Skeletal muscle tissue (tissue), 4 donors: ENCODE data around the gene BRAT1. TPM values are rescaled to one million over a fixed set of nuclear protein-coding genes. Genes with fewer than 3 reads are reported as not detected.

Source experiments
- H3K27ac ChIP-seq: one replicate; pipeline ENCODE4 v1.7.0; 2013; ENCODE audit warnings: mild to moderate bottlenecking, low read depth, low read length, inconsistent platforms
- H3K27me3 ChIP-seq, 3 donors: one replicate each; pipeline ENCODE4 v1.7.0; 2013; ENCODE audit warnings: low read length in 3 of 3; ENCODE audit not compliant: control insufficient read depth in 3 of 3, insufficient read depth in 3 of 3
- H3K36me3 ChIP-seq, 3 donors: one replicate each; pipeline ENCODE4 v1.7.0; 2013; ENCODE audit warnings: low read length in 3 of 3; ENCODE audit not compliant: control insufficient read depth in 3 of 3, insufficient read depth in 3 of 3
- H3K4me1 ChIP-seq, 3 donors: one replicate each; pipeline ENCODE4 v1.7.0; 2013; ENCODE audit warnings: low read length in 3 of 3, mild to moderate bottlenecking in 3 of 3; ENCODE audit not compliant: control insufficient read depth in 3 of 3, insufficient read depth in 3 of 3
- H3K4me3 ChIP-seq, 3 donors: one replicate each; pipeline ENCODE4 v1.7.0; 2013; ENCODE audit warnings: low read length in 3 of 3
- H3K9ac ChIP-seq, 3 donors: one replicate each; pipeline ENCODE4 v1.7.0; 2013; ENCODE audit warnings: low read length in 3 of 3, mild to moderate bottlenecking in 3 of 3, moderate library complexity in 2 of 3, low read depth in 1 of 3
- H3K9me3 ChIP-seq, 3 donors: one replicate each; pipeline ENCODE4 v1.7.0; 2013; ENCODE audit warnings: low read length in 3 of 3; ENCODE audit not compliant: control insufficient read depth in 3 of 3
- total RNA-seq: library from RNA; depleted of rRNA; stranded (reverse); fragments of >200 nt; gene quantifications from one replicate; pipeline ENCODE4 v1.2.3, GENCODE V29; 2014
- donor health status: Osteomylitis.

BRAT1 gene
- total RNA-seq, 1 donor from 2014 or later: 18.3 TPM

DNA sequence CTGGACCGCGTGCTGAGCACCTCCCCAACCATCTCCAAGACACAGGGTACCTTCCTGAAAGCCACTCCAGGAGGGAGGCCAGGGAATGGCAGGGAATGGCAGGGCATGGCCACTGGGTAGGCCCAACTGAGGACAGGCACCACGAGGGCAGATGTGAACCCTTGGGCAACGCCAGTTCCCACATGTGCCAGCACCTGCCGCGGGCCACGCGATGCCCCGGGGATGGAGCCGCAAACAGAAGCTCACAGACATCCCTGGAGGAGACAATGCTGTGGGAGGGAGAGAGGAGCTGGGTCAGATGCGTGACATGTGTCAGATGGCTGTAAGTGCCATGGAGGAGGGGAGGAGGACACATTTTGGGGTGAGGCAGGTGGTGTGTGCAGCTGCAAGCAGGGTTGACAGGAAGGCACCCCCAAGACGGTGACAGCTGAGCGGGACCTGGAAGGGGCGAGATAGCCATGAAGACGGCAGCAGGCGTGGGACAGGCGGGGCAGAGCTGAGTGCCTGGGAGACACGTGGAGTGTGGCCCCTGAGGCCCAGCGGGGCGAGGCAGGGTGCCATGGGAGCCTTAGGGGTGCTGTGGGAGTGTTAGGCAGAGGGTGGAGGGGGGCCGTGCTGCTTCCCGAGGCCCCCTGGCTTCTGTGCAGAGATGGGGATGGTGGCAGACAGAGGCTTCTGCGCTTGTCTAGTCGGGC lies 31.1 kb upstream of the BRAT1 start:
- no peak overlapping the region for H3K27ac ChIP-seq
- H3K27me3 ChIP-seq: no peaks in the 10 kb centered on the region
- H3K4me3 ChIP-seq: no peak overlapping the region
- no peak overlapping the region for H3K9ac ChIP-seq
- H3K36me3 ChIP-seq: peaks cover 18 to 23% (median 21%) of the 10 kb centered on the region in 3 donors
- no peaks in the 10 kb centered on the region for H3K4me1 ChIP-seq
- H3K9me3 ChIP-seq: no peaks in the 10 kb centered on the region

GRCh38 chr7:2585446-2585845 lies 30.1 kb upstream of the BRAT1 start:
- Histone ChIP-seq H3K9me3 (no peaks in the 10 kb centered on the region), H3K27me3 (no peaks in the 10 kb centered on the region), H3K36me3 (peaks cover 16 to 23% (median 19%) of the 10 kb centered on the region in 3 donors), H3K4me1 (no peaks in the 10 kb centered on the region), H3K9ac (no peak overlapping the region), H3K27ac (no peak overlapping the region), H3K4me3 (no peak overlapping the region)

DNA sequence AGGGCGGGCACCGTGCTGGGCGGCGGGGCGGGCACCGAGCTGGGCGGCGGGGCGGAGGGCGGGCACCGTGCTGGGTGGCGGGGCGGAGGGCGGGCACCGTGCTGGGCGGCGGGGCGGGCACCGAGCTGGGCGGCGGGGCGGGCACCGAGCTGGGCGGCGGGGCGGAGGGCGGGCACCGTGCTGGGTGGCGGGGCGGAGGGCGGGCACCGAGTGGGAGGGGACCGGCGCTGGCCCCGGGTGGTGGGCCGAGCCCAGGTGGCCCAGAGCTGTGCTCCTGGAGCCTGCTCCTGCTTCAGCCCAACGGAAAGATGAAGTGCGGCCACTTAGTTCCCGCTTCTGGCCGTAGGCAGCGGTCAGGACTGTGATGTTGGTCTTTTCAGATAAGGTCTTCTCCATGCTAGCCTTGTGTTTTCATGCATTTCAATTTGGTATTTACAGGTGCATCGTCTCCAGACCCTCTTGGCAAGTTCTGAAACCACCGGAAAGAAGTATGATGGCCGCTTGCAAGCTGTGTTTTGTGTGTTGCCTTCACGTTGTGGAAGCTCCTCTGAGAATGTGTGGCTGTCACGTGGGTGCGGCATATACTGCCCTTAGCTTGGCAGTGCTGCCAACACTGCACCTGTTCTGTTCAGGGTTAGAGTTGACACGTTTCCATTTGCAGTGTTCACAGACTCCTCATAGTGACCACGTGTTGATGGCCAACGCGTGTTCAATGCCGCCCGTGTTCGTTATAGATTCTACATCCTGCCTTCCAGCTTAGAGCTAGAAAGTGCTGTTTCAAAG lies 28.7 kb upstream of the BRAT1 start:
- Histone ChIP-seq H3K9me3 (no peaks in the 10 kb centered on the region), H3K4me3 (no peak overlapping the region), H3K4me1 (no peaks in the 10 kb centered on the region), H3K36me3 (peaks cover 18 to 23% (median 19%) of the 10 kb centered on the region in 3 donors), H3K27ac (no peak overlapping the region), H3K27me3 (no peaks in the 10 kb centered on the region), H3K9ac (no peak overlapping the region)

GRCh38 chr7:2582006-2582735 lies 26.8 kb upstream of the BRAT1 start:
- Histone ChIP-seq H3K9ac (no peak overlapping the region), H3K27me3 (no peaks in the 10 kb centered on the region), H3K4me3 (no peak overlapping the region), H3K27ac (no peak overlapping the region), H3K36me3 (peaks cover 13 to 28% (median 16%) of the 10 kb centered on the region in 3 donors), H3K9me3 (no peaks in the 10 kb centered on the region), H3K4me1 (no peaks in the 10 kb centered on the region)

- H3K36me3 ChIP-seq: peaks cover 10 to 23% (median 16%) of the 10 kb centered on the region in 3 donors
- H3K4me1 ChIP-seq: no peaks in the 10 kb centered on the region
- no peak overlapping the region for H3K27ac ChIP-seq
- H3K4me3 ChIP-seq: no peak overlapping the region
- H3K27me3 ChIP-seq: no peaks in the 10 kb centered on the region
- no peaks in the 10 kb centered on the region for H3K9me3 ChIP-seq
- H3K9ac ChIP-seq: no peak overlapping the region
Observed at GRCh38 chr7:2580636-2581035, 25.3 kb upstream of the BRAT1 start.

GRCh38 chr7:2577914-2578680 lies 22.8 kb upstream of the BRAT1 start:
- no peaks in the 10 kb centered on the region for H3K27me3 ChIP-seq
- H3K27ac ChIP-seq: no peak overlapping the region
- peaks cover 16 to 17% (median 17%) of the 10 kb centered on the region in 3 donors for H3K36me3 ChIP-seq
- no peaks in the 10 kb centered on the region for H3K9me3 ChIP-seq
- no peak overlapping the region for H3K9ac ChIP-seq
- H3K4me1 ChIP-seq: no peaks in the 10 kb centered on the region
- no peak overlapping the region for H3K4me3 ChIP-seq

- no peaks in the 10 kb centered on the region for H3K9me3 ChIP-seq
- H3K36me3 ChIP-seq: peaks cover 16 to 22% (median 21%) of the 10 kb centered on the region in 3 donors
- H3K27me3 ChIP-seq: no peaks in the 10 kb centered on the region
- H3K4me1 ChIP-seq: no peaks in the 10 kb centered on the region
- H3K4me3 ChIP-seq: no peak overlapping the region
- H3K9ac ChIP-seq: no peak overlapping the region
- no peak overlapping the region for H3K27ac ChIP-seq
Observed at GRCh38 chr7:2576742-2577491, 21.6 kb upstream of the BRAT1 start.

DNA sequence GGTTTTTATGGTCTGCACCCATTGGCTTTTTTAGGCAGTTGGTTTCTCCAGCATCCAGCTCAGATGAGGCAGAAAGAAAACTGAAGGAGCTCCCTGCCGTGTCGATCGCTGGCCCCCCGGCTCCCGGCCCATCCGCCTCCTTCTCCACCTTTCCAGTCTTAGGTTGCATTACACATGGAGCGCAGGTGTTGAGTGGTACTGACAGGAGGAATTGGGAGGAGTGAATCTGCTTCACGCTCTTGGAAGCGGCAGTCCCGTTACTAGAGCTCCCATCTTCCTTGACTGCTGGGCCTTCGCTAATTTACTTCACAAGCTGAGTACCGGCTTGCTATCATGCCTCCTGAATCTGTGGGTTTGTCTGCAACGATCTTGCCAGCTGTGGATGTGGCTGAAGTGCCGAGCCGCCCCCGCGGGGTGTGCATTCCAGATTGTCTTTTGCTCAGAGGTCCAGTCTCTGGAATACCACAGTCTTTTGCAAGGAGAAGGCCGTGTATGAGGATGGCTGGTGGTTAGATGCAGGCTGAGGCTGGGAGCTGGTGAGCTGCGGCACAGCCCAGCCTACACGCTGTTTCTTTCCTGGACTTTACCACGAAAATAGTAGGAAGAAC lies 20.5 kb upstream of the BRAT1 start:
- Histone ChIP-seq H3K9me3 (no peaks in the 10 kb centered on the region), H3K36me3 (peaks cover 16 to 23% (median 21%) of the 10 kb centered on the region in 3 donors), H3K27ac (no peak overlapping the region), H3K4me3 (no peak overlapping the region), H3K9ac (no peak overlapping the region), H3K4me1 (no peaks in the 10 kb centered on the region), H3K27me3 (no peaks in the 10 kb centered on the region)
